K562 (cell line): ENCODE data around the gene NOMO2.
"Not testable (repeated sequence)": the region's sequence is repeated elsewhere in the genome, so short reads cannot be mapped to it uniquely, and the experiment has no call there.

Experiments used
- CBX1 ChIP-seq: sonication (generic); IDR thresholded peaks from 2 replicates; pipeline ENCODE4 v1.6.1; 2016; ENCODE audit warnings: antibody characterized with exemption, low read depth, mild to moderate bottlenecking
- CEBPB ChIP-seq: fragments of 450-650 bp; IDR thresholded peaks from 2 replicates; pipeline ENCODE4 v1.6.1; 2016; ENCODE audit warnings: missing genetic modification characterization, missing compliant biosample characterization
- CREB1 ChIP-seq, 2 experiments: sonication (generic) in 1 of 2; formaldehyde crosslinking in 1 of 2; IDR thresholded peaks; 2 replicates each; pipeline versions ENCODE4 v1.6.1 to v1.8.0; 2012 to 2022; ENCODE audit warnings: inconsistent platforms in 1 of 2, mild to moderate bottlenecking in 1 of 2, missing genetic modification reagents in 1 of 2, moderate library complexity in 1 of 2
- EP300 ChIP-seq: IDR thresholded peaks from 2 replicates; pipeline ENCODE4 v1.6.1; 2012; ENCODE audit warnings: low read length, improper control_type of control experiment
- HMGXB4 ChIP-seq: sonication (generic); formaldehyde crosslinking; IDR thresholded peaks from 2 replicates; pipeline ENCODE4 v1.8.1; 2023; ENCODE audit warnings: mild to moderate bottlenecking, missing genetic modification reagents
- MAFK ChIP-seq: IDR thresholded peaks from 2 replicates; pipeline ENCODE4 v1.6.1; 2011; ENCODE audit warnings: low read length, improper control_type of control experiment
- PHF8 ChIP-seq: fragments of 200-600 bp; sonication (generic); IDR thresholded peaks from 2 replicates; pipeline ENCODE4 v1.6.1; 2012; ENCODE audit warnings: mixed run types, mild to moderate bottlenecking, inconsistent platforms, low read length, moderate library complexity, borderline replicate concordance
- POLR2AphosphoS5 ChIP-seq: IDR thresholded peaks from 2 replicates; pipeline ENCODE4 v1.6.1; 2011; ENCODE audit warnings: mild to moderate bottlenecking, low read depth, low read length, moderate library complexity; ENCODE audit not compliant: control insufficient read depth, insufficient read depth
- RAD21 ChIP-seq, 2 experiments: fragments of 250-450 bp in 1 of 2; fragments of 450-650 bp in 1 of 2; sonication (Bioruptor Pico) in 1 of 2; formaldehyde crosslinking in 1 of 2; IDR thresholded peaks in 1 of 2; conservative IDR thresholded peaks in 1 of 2; 2 replicates each; pipeline versions ENCODE4 v1.4.0 to v1.8.0; 2020 to 2022; ENCODE audit warnings: mild to moderate bottlenecking in 2 of 2, moderate library complexity in 1 of 2
- RREB1 ChIP-seq: fragments of 250-450 bp; sonication (Bioruptor Pico); IDR thresholded peaks from 2 replicates; pipeline ENCODE4 v1.4.0; 2020
- SMAD4 ChIP-seq: fragments of 250-450 bp; sonication (Bioruptor Pico); conservative IDR thresholded peaks from 2 replicates; pipeline ENCODE4 v1.8.0; 2021; ENCODE audit warnings: inconsistent platforms, mild to moderate bottlenecking, moderate library complexity
- ZBTB26 ChIP-seq: fragments of 450-650 bp; formaldehyde crosslinking; IDR thresholded peaks from 2 replicates; pipeline ENCODE4 v1.4.0; 2022; ENCODE audit warnings: missing genetic modification characterization
- TF ChIP-seq, protein P1 (sequence below): fragments of 450-650 bp; IDR thresholded peaks from 2 replicates; pipeline ENCODE4 v1.6.1; 2016; ENCODE audit warnings: low read depth
- TF ChIP-seq, protein P2 (sequence below), 3 experiments: IDR thresholded peaks in 2 of 3; conservative IDR thresholded peaks in 1 of 3; 2 replicates each; pipeline ENCODE4 v1.5.1; 2011 to 2012; ENCODE audit warnings: low read length in 3 of 3, mild to moderate bottlenecking in 3 of 3, control low read depth in 2 of 3, improper control_type of control experiment in 1 of 3, inconsistent platforms in 1 of 3, low read depth in 1 of 3, mixed read lengths in 1 of 3, moderate library complexity in 1 of 3; ENCODE audit not compliant: insufficient read depth in 2 of 3

- not testable (repeated sequence) for TF ChIP-seq RAD21 (CRISPR knock-in tag; conservative IDR thresholded peaks at IDR 0.05 in 1 of 2, IDR thresholded peaks at IDR 0.05 in 1 of 2); EP300; CBX1; CREB1 (IDR thresholded peaks at IDR 0.05); CREB1 (CRISPR knock-in tag; IDR thresholded peaks at IDR 0.05); CEBPB (tag); POLR2AphosphoS5; ZBTB26 (CRISPR knock-in tag); PHF8; RREB1; MAFK; HMGXB4 (CRISPR knock-in tag); SMAD4 (CRISPR knock-in tag)
- TF ChIP-seq, protein P1, sequence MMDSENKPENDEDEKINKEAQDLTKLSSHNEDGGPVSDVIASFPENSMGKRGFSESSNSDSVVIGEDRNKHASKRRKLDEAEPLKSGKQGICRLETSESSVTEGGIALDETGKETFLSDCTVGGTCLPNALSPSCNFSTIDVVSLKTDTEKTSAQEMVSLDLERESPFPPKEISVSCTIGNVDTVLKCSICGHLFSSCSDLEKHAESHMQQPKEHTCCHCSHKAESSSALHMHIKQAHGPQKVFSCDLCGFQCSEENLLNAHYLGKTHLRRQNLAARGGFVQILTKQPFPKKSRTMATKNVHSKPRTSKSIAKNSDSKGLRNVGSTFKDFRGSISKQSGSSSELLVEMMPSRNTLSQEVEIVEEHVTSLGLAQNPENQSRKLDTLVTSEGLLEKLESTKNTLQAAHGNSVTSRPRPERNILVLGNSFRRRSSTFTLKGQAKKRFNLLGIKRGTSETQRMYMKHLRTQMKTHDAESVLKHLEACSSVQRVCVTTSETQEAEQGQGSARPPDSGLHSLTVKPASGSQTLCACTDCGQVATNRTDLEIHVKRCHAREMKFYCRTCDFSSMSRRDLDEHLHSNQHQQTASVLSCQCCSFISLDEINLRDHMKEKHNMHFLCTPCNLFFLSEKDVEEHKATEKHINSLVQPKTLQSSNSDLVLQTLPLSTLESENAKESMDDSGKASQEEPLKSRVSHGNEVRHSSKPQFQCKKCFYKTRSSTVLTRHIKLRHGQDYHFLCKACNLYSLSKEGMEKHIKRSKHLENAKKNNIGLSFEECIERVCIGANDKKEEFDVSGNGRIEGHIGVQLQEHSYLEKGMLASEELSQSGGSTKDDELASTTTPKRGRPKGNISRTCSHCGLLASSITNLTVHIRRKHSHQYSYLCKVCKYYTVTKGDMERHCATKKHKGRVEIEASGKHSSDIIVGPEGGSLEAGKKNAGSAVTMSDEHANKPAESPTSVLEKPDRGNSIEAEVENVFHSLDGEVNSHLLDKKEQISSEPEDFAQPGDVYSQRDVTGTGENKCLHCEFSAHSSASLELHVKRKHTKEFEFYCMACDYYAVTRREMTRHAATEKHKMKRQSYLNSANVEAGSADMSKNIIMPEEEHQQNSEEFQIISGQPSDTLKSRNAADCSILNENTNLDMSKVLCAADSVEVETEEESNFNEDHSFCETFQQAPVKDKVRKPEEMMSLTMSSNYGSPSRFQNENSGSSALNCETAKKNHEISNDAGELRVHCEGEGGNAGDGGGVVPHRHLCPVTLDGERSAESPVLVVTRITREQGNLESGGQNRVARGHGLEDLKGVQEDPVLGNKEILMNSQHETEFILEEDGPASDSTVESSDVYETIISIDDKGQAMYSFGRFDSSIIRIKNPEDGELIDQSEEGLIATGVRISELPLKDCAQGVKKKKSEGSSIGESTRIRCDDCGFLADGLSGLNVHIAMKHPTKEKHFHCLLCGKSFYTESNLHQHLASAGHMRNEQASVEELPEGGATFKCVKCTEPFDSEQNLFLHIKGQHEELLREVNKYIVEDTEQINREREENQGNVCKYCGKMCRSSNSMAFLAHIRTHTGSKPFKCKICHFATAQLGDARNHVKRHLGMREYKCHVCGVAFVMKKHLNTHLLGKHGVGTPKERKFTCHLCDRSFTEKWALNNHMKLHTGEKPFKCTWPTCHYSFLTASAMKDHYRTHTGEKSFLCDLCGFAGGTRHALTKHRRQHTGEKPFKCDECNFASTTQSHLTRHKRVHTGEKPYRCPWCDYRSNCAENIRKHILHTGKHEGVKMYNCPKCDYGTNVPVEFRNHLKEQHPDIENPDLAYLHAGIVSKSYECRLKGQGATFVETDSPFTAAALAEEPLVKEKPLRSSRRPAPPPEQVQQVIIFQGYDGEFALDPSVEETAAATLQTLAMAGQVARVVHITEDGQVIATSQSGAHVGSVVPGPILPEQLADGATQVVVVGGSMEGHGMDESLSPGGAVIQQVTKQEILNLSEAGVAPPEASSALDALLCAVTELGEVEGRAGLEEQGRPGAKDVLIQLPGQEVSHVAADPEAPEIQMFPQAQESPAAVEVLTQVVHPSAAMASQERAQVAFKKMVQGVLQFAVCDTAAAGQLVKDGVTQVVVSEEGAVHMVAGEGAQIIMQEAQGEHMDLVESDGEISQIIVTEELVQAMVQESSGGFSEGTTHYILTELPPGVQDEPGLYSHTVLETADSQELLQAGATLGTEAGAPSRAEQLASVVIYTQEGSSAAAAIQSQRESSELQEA, result not testable (repeated sequence)
- TF ChIP-seq, protein P2, sequence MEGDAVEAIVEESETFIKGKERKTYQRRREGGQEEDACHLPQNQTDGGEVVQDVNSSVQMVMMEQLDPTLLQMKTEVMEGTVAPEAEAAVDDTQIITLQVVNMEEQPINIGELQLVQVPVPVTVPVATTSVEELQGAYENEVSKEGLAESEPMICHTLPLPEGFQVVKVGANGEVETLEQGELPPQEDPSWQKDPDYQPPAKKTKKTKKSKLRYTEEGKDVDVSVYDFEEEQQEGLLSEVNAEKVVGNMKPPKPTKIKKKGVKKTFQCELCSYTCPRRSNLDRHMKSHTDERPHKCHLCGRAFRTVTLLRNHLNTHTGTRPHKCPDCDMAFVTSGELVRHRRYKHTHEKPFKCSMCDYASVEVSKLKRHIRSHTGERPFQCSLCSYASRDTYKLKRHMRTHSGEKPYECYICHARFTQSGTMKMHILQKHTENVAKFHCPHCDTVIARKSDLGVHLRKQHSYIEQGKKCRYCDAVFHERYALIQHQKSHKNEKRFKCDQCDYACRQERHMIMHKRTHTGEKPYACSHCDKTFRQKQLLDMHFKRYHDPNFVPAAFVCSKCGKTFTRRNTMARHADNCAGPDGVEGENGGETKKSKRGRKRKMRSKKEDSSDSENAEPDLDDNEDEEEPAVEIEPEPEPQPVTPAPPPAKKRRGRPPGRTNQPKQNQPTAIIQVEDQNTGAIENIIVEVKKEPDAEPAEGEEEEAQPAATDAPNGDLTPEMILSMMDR (IDR thresholded peaks at IDR 0.05 in 2 of 3, conservative IDR thresholded peaks at IDR 0.05 in 1 of 3; ENCODE audit: insufficient read depth in 2 of 3, low read depth in 1 of 3, low read length in 3 of 3), result not testable (repeated sequence)
Measured at GRCh38 chr16:18598582-18598981, 36.7 kb upstream of the NOMO2 start.
